K562 (cell line): ENCODE results near the gene ANO7. TPM values are rescaled to one million over a fixed set of nuclear protein-coding genes. Genes with fewer than 3 reads are reported as not detected.
A peak's percentile ranks its signal among the peaks of the same experiment; 100 is the strongest.

Experiments
- BCL6 ChIP-seq: fragments of 250-450 bp; sonication (Bioruptor Pico); IDR thresholded peaks from 2 replicates; pipeline ENCODE4 v1.4.0; 2020
- DPF2 ChIP-seq: fragments of 450-650 bp; IDR thresholded peaks from 2 replicates; pipeline ENCODE4 v1.6.1; 2016
- ESRRA ChIP-seq: fragments of 450-650 bp; IDR thresholded peaks from 2 replicates; pipeline ENCODE4 v1.6.1; 2014; ENCODE audit warnings: low read depth, mild to moderate bottlenecking, moderate library complexity, borderline replicate concordance
- HMGN3 ChIP-seq: IDR thresholded peaks from 2 replicates; pipeline ENCODE4 v1.6.1; 2011; ENCODE audit warnings: borderline replicate concordance, low read depth, mild to moderate bottlenecking, mixed read lengths, low read length; ENCODE audit not compliant: insufficient read length; ENCODE audit errors: extremely low read depth
- MCM5 ChIP-seq: fragments of 450-650 bp; IDR thresholded peaks from 2 replicates; pipeline ENCODE4 v1.6.1; 2016; ENCODE audit warnings: low read depth
- NELFE ChIP-seq: IDR thresholded peaks from 2 replicates; pipeline ENCODE4 v1.6.1; 2011; ENCODE audit warnings: mild to moderate bottlenecking; ENCODE audit not compliant: insufficient read depth, insufficient read length
- NFIC ChIP-seq: fragments of 450-650 bp; IDR thresholded peaks from 2 replicates; pipeline ENCODE4 v1.6.1; 2017; ENCODE audit warnings: mild to moderate bottlenecking, inconsistent platforms
- RB1 ChIP-seq: fragments of 450-650 bp; IDR thresholded peaks from 2 replicates; pipeline ENCODE4 v1.6.1; 2017; ENCODE audit warnings: low read depth, mild to moderate bottlenecking
- SMAD1 ChIP-seq: fragments of 150-350 bp; IDR thresholded peaks from 2 replicates; pipeline ENCODE4 v1.6.1; 2014; ENCODE audit warnings: low read length, low read depth; ENCODE audit not compliant: partially characterized antibody
- TBP ChIP-seq: optimal IDR thresholded peaks from 2 replicates; pipeline ENCODE3; 2011; ENCODE audit warnings: low read depth, low read length, improper control_type of control experiment
- TCF3 ChIP-seq: sonication (generic); formaldehyde crosslinking; IDR thresholded peaks from 2 replicates; pipeline ENCODE4 v1.4.0; 2020; ENCODE audit warnings: mild to moderate bottlenecking, missing genetic modification reagents
- YY1 ChIP-seq, 3 experiments: IDR thresholded peaks; 2 replicates each; pipeline ENCODE4 v1.6.1; 2011; ENCODE audit warnings: low read length in 2 of 3, mild to moderate bottlenecking in 2 of 3, moderate library complexity in 2 of 3, borderline replicate concordance in 1 of 3, control low read depth in 1 of 3, low read depth in 1 of 3; ENCODE audit not compliant: insufficient read depth in 3 of 3, insufficient replicate concordance in 2 of 3, control insufficient read depth in 1 of 3, insufficient read length in 1 of 3; ENCODE audit errors: extremely low read depth in 1 of 3
- ZNF23 ChIP-seq: fragments of 250-450 bp; sonication (Bioruptor Pico); IDR thresholded peaks from 2 replicates; pipeline ENCODE4 v1.4.0; 2020; ENCODE audit warnings: mild to moderate bottlenecking
- ZNF347 ChIP-seq: fragments of 450-650 bp; formaldehyde crosslinking; IDR thresholded peaks from 2 replicates; pipeline ENCODE4 v1.4.0; 2020; ENCODE audit warnings: low read depth, mild to moderate bottlenecking, moderate library complexity
- ZNF584 ChIP-seq: fragments of 200-800 bp; sonication (Bioruptor generic); IDR thresholded peaks from 2 replicates; pipeline ENCODE4 v1.6.1; 2016; ENCODE audit warnings: low read depth, mild to moderate bottlenecking, missing genetic modification characterization, missing compliant biosample characterization
- ZNF644 ChIP-seq: fragments of 200-800 bp; sonication (Bioruptor generic); IDR thresholded peaks from 2 replicates; pipeline ENCODE4 v1.6.1; 2016; ENCODE audit warnings: low read depth, missing genetic modification characterization, missing compliant biosample characterization
- polyA plus RNA-seq, 8 experiments: library from polyadenylated mRNA; depleted of rRNA in 4 of 8; stranded (reverse) in 5 of 8; unstranded in 3 of 8; fragments of >200 nt; fragmentation: Nextera tagmentation in 2 of 8; fragmentation: Illumina TruSeq in 1 of 8; extraction: Ambion mirVana in 2 of 8; extraction: Trizol in 1 of 8; gene quantifications; 2 replicates each; pipeline versions ENCODE4 v1.2.1 to v1.2.3, GENCODE V29; 2011 to 2014; ENCODE audit warnings: inconsistent platforms in 1 of 8, missing spikeins in 1 of 8
- total RNA-seq, 7 experiments: library from RNA; depleted of rRNA in 6 of 7; stranded (reverse); fragments of >200 nt in 6 of 7; fragmentation: Illumina TruSeq in 2 of 7; extraction: Trizol in 2 of 7; gene quantifications; 2 replicates each; pipeline versions ENCODE4 v1.2.1 to v1.2.3, GENCODE V29; 2011 to 2021; ENCODE audit warnings: low replicate concordance in 1 of 7
- TF ChIP-seq, protein P1 (sequence below): fragments of 250-450 bp; sonication (Bioruptor Pico); IDR thresholded peaks from 2 replicates; pipeline ENCODE4 v1.4.0; 2020; ENCODE audit warnings: mild to moderate bottlenecking, moderate library complexity, borderline replicate concordance
- TF ChIP-seq, protein P2 (sequence below): fragments of 450-650 bp; formaldehyde crosslinking; IDR thresholded peaks from 2 replicates; pipeline ENCODE4 v1.4.0; 2022; ENCODE audit warnings: mild to moderate bottlenecking, moderate library complexity
- TF ChIP-seq, protein P3 (sequence below): fragments of 450-650 bp; IDR thresholded peaks from 2 replicates; pipeline ENCODE4 v1.6.1; 2016; ENCODE audit warnings: mild to moderate bottlenecking
- TF ChIP-seq, protein P4 (sequence below): fragments of 450-650 bp; conservative IDR thresholded peaks from 2 replicates; pipeline ENCODE4 v1.6.1; 2016; ENCODE audit warnings: missing genetic modification characterization, low read depth, mild to moderate bottlenecking, control low read depth, missing compliant biosample characterization

ANO7 gene
- total and polyA plus RNA-seq, 9 of the 15 experiments (the other 6 are each of a cell fraction or from before 2014, with no cell fraction given), result 0.28 to 5.1 (median 1.1) TPM

DNA sequence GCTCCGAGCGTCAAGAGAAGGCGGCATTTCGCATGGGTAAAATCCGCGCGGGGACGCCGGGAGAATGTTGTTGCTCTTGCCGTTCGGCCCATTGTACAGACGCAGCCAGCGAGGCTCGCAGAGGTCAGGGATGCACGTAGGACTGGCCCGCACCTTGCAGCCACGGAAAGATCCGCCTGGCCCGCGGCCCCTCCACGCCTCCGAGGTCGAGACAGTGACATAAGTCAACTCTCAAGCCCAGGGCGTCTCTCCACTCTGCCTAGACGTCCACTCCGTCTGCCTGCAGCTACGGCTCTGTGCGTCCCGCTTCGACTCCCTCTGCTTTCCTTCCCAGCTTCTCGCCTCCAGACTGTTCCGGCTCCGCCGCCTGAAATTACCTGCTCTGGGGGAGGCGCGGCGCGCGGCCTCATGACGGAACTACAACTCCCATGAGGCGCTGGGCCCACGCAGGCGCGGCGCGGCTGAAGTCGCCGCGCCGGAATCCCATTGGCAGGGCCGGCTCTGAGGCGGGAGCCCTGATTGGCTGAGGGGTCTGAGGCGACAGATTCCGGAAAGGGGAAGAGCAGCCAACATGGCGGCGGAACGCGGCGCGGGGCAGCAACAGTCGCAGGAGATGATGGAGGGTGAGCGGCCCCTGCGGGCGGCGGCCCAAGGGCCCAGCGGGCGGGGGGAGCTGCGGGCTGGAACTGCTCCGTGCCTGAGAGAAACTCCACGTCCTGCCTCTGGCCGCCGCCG is 38.4 kb upstream of the ANO7 start, which contains the start of gene PPP1R7 (continued):
- TF ChIP-seq TCF3 (no peak), HMGN3 (peak; percentile 88), YY1 (IDR thresholded peaks at IDR 0.05; ENCODE audit: borderline replicate concordance in 1 of 3, control insufficient read depth in 1 of 3, extremely low read depth in 1 of 3, insufficient read depth in 3 of 3, insufficient read length in 1 of 3, insufficient replicate concordance in 2 of 3, low read depth in 1 of 3, low read length in 2 of 3) (peak; percentile 85 to 95 (median 93)), MCM5 (no peak), BCL6 (no peak), RB1 (no peak), ZNF584 (no peak), NFIC (no peak), SMAD1 (no peak), TBP (peak; percentile 63), ZNF347 (no peak), ZNF23 (no peak), DPF2 (no peak), NELFE (no peak), ESRRA (peak; percentile 99), ZNF644 (tag) (no peak)
- TF ChIP-seq, protein P1, sequence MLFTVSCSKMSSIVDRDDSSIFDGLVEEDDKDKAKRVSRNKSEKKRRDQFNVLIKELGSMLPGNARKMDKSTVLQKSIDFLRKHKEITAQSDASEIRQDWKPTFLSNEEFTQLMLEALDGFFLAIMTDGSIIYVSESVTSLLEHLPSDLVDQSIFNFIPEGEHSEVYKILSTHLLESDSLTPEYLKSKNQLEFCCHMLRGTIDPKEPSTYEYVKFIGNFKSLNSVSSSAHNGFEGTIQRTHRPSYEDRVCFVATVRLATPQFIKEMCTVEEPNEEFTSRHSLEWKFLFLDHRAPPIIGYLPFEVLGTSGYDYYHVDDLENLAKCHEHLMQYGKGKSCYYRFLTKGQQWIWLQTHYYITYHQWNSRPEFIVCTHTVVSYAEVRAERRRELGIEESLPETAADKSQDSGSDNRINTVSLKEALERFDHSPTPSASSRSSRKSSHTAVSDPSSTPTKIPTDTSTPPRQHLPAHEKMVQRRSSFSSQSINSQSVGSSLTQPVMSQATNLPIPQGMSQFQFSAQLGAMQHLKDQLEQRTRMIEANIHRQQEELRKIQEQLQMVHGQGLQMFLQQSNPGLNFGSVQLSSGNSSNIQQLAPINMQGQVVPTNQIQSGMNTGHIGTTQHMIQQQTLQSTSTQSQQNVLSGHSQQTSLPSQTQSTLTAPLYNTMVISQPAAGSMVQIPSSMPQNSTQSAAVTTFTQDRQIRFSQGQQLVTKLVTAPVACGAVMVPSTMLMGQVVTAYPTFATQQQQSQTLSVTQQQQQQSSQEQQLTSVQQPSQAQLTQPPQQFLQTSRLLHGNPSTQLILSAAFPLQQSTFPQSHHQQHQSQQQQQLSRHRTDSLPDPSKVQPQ, result no peak
- TF ChIP-seq, protein P2, sequence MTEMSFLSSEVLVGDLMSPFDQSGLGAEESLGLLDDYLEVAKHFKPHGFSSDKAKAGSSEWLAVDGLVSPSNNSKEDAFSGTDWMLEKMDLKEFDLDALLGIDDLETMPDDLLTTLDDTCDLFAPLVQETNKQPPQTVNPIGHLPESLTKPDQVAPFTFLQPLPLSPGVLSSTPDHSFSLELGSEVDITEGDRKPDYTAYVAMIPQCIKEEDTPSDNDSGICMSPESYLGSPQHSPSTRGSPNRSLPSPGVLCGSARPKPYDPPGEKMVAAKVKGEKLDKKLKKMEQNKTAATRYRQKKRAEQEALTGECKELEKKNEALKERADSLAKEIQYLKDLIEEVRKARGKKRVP (CRISPR knock-in tag), result no peak
- TF ChIP-seq, protein P3, sequence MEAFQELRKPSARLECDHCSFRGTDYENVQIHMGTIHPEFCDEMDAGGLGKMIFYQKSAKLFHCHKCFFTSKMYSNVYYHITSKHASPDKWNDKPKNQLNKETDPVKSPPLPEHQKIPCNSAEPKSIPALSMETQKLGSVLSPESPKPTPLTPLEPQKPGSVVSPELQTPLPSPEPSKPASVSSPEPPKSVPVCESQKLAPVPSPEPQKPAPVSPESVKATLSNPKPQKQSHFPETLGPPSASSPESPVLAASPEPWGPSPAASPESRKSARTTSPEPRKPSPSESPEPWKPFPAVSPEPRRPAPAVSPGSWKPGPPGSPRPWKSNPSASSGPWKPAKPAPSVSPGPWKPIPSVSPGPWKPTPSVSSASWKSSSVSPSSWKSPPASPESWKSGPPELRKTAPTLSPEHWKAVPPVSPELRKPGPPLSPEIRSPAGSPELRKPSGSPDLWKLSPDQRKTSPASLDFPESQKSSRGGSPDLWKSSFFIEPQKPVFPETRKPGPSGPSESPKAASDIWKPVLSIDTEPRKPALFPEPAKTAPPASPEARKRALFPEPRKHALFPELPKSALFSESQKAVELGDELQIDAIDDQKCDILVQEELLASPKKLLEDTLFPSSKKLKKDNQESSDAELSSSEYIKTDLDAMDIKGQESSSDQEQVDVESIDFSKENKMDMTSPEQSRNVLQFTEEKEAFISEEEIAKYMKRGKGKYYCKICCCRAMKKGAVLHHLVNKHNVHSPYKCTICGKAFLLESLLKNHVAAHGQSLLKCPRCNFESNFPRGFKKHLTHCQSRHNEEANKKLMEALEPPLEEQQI, result no peak
- TF ChIP-seq, protein P4, sequence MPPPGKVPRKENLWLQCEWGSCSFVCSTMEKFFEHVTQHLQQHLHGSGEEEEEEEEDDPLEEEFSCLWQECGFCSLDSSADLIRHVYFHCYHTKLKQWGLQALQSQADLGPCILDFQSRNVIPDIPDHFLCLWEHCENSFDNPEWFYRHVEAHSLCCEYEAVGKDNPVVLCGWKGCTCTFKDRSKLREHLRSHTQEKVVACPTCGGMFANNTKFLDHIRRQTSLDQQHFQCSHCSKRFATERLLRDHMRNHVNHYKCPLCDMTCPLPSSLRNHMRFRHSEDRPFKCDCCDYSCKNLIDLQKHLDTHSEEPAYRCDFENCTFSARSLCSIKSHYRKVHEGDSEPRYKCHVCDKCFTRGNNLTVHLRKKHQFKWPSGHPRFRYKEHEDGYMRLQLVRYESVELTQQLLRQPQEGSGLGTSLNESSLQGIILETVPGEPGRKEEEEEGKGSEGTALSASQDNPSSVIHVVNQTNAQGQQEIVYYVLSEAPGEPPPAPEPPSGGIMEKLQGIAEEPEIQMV, result no peak
